Fibroblast of mammary gland (primary cell): ENCODE results near the gene VAPA.
"Not testable (repeated sequence)": the region's sequence is repeated elsewhere in the genome, so short reads cannot be mapped to it uniquely, and the experiment has no call there.

Experiments used
- DNase-seq: peaks from one replicate; pipeline ENCODE4 v3.0.0-alpha.2; 2010; ENCODE audit warnings: low read depth
- H3K4me3 ChIP-seq: 2 replicates; pipeline ENCODE4 v1.5.1; 2011; ENCODE audit warnings: low read depth, mild to moderate bottlenecking, low read length, moderate library complexity; ENCODE audit not compliant: control insufficient read depth
- CTCF ChIP-seq: conservative IDR thresholded peaks from 2 replicates; pipeline ENCODE4 v1.5.1; 2011; ENCODE audit warnings: low read depth, low read length, inconsistent platforms; ENCODE audit not compliant: control insufficient read depth, insufficient read depth

VAPA gene

GRCh38 chr18:9885170-9886004 is 28.4 kb upstream of the VAPA start, which contains the start of gene TXNDC2:
TSS of gene TXNDC2 (plus strand) at chr18:9885973. CDS start at chr18:9886681, 708 bp downstream.
- no peak within 1 kb of the TSS for H3K4me3 ChIP-seq
- peak; percentile 25 for DNase-seq
- no peak for TF ChIP-seq CTCF

- no peak for TF ChIP-seq CTCF
- H3K4me3 ChIP-seq, result no peak overlapping the region
- DNase-seq, result no peak
Measured at GRCh38 chr18:9886005-9886348, 27.8 kb upstream of the VAPA start.

GRCh38 chr18:9887992-9888391 is 25.8 kb upstream of the VAPA start:
- no peak for TF ChIP-seq CTCF
- DNase-seq, result no peak
- H3K4me3 ChIP-seq, result no peak overlapping the region

GRCh38 chr18:9890196-9890595 is 23.6 kb upstream of the VAPA start:
- no peak overlapping the region for H3K4me3 ChIP-seq
- TF ChIP-seq CTCF, result no peak
- DNase-seq, result no peak

GRCh38 chr18:9890957-9891356 is 22.9 kb upstream of the VAPA start:
- no peak for TF ChIP-seq CTCF

GRCh38 chr18:9891515-9891914 is 22.3 kb upstream of the VAPA start:
- peak; percentile 31 for DNase-seq

More at GRCh38 chr18:9890957-9891356, 22.9 kb upstream of the VAPA start:
- no peak overlapping the region for H3K4me3 ChIP-seq
- DNase-seq, result no peak

GRCh38 chr18:9894454-9895068 is 19.3 kb upstream of the VAPA start:
- H3K4me3 ChIP-seq, result no peak overlapping the region
- no peak for DNase-seq
- TF ChIP-seq CTCF, result no peak

More at GRCh38 chr18:9891515-9891914, 22.3 kb upstream of the VAPA start:
- H3K4me3 ChIP-seq, result not testable (repeated sequence)
